ENCODE data around the gene STAG2. TPM values are rescaled to one million over a fixed set of nuclear protein-coding genes. Genes with fewer than 3 reads are reported as not detected.

STAG2 gene
- total and polyA plus RNA-seq, 2 donors (not counting 3 experiments of a cell fraction or from before 2014, with no cell fraction given): 12.7 to 55.9 TPM

DNA sequence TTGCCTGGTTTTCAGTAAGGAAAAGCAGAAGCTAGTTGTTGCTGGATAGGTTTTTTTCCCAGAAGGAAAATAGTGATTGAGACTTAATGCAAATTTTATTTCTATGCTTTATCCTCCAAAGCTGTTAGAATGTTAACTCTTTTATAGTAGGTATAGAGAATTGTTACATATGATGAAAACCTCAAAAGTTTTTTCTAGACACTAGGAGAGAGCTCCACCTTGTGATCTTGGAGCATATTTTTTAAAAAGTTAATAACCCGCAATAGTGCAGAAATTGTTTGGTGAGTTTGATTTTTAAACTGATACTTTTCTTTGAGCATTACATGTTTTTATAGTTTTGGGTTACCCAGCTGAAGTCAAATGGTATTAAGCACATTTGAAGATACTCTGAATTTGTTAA, 56.5 kb downstream of the STAG2 start:
- Histone ChIP-seq H3K4me1 (ENCODE audit: control insufficient read depth, extremely low read depth, insufficient read depth, low read length) (peaks cover 7% of the 10 kb centered on the region), H3K4me3 (replicated peaks in 1 of 3; ENCODE audit: insufficient read depth in 1 of 3, low read depth in 1 of 3, low read length in 3 of 3) (no peak overlapping the region), H3K27ac (ENCODE audit: insufficient read depth, low read depth, low read length) (no peak overlapping the region), H3K27me3 (ENCODE audit: control insufficient read depth in 2 of 2, insufficient read depth in 2 of 2, low read length in 2 of 2) (no peaks in the 10 kb centered on the region), H3K79me2 (ENCODE audit: control insufficient read depth, insufficient read depth, low read length) (peaks cover 72% of the 10 kb centered on the region), H2AFZ (ENCODE audit: low read depth, low read length) (no peak overlapping the region), H3K9me1 (replicated peaks; ENCODE audit: control insufficient read depth, extremely low read depth, insufficient read depth, low read length) (no peaks in the 10 kb centered on the region), H3K9me3 (replicated peaks; ENCODE audit: control insufficient read depth, insufficient read depth, low read length) (no peaks in the 10 kb centered on the region), H3K9ac (replicated peaks; ENCODE audit: extremely low read depth, insufficient read depth, low read length) (no peak overlapping the region), H4K20me1 (replicated peaks; ENCODE audit: control insufficient read depth, extremely low read depth, insufficient read depth, low read length) (no peaks in the 10 kb centered on the region), H3K4me2 (ENCODE audit: insufficient read depth, low read length) (no peak overlapping the region), H3K36me3 (ENCODE audit: control insufficient read depth in 2 of 2, extremely low read depth in 1 of 2, insufficient read depth in 2 of 2, low read length in 2 of 2) (no peaks in the 10 kb centered on the region)
- ChIA-PET CTCF (interaction anchor here (1.2 to 2.2 kb wide), 6 partner anchors 25 to 240 kb away, joined by 4 to 16 read pairs (median 8); no protein-coding TSS in a partner anchor), POLR2A (no interaction called here)
- no TSS peak for BruUV-seq (replicated peaks)
- TF ChIP-seq, protein P1, sequence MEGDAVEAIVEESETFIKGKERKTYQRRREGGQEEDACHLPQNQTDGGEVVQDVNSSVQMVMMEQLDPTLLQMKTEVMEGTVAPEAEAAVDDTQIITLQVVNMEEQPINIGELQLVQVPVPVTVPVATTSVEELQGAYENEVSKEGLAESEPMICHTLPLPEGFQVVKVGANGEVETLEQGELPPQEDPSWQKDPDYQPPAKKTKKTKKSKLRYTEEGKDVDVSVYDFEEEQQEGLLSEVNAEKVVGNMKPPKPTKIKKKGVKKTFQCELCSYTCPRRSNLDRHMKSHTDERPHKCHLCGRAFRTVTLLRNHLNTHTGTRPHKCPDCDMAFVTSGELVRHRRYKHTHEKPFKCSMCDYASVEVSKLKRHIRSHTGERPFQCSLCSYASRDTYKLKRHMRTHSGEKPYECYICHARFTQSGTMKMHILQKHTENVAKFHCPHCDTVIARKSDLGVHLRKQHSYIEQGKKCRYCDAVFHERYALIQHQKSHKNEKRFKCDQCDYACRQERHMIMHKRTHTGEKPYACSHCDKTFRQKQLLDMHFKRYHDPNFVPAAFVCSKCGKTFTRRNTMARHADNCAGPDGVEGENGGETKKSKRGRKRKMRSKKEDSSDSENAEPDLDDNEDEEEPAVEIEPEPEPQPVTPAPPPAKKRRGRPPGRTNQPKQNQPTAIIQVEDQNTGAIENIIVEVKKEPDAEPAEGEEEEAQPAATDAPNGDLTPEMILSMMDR (IDR thresholded peaks at IDR 0.05; ENCODE audit: extremely low read depth in 1 of 2, insufficient read depth in 1 of 2, low read depth in 1 of 2, low read length in 2 of 2): no peak
- TF ChIP-seq MYC (IDR thresholded peaks at IDR 0.05; ENCODE audit: low read depth, low read length) (no peak), FOS (IDR thresholded peaks at IDR 0.05; ENCODE audit: borderline replicate concordance, insufficient read depth, low read length) (no peak), POLR2A (IDR thresholded peaks at IDR 0.05; ENCODE audit: low read depth, low read length) (no peak), POLR2AphosphoS5 (IDR thresholded peaks at IDR 0.05; ENCODE audit: insufficient read depth, low read depth, low read length) (no peak), GATA2 (IDR thresholded peaks at IDR 0.05; ENCODE audit: insufficient read depth, insufficient read length, low read depth, low read length) (no peak), EZH2 (IDR thresholded peaks at IDR 0.05; ENCODE audit: borderline replicate concordance, low read depth, low read length, severe bottlenecking) (no peak), JUN (IDR thresholded peaks at IDR 0.05; ENCODE audit: borderline replicate concordance, insufficient read depth, insufficient read length, low read depth) (no peak)
- TF ChIP-seq, protein P2, sequence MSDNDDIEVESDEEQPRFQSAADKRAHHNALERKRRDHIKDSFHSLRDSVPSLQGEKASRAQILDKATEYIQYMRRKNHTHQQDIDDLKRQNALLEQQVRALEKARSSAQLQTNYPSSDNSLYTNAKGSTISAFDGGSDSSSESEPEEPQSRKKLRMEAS (IDR thresholded peaks at IDR 0.05; ENCODE audit: insufficient read depth, insufficient read length): no peak
- intact Hi-C loops (cut with micrococcal nuclease): loop anchor here (1.0 kb wide), 1 partner anchor 58 kb away; no protein-coding TSS in a partner anchor
- FAIRE-seq: no peak
- dilution Hi-C loops (cut with MboI; ENCODE audit: extremely low pct_ligation_motif_present, low sequenced_read_pairs): no loop called here
- DNase-seq (ENCODE audit: low read depth, low spot score): peak; percentile 7

Measured in endothelial cell of umbilical vein (primary cell).